ENCODE measurements around the gene ECEL1. TPM values are rescaled to one million over a fixed set of nuclear protein-coding genes. Genes with fewer than 3 reads are reported as not detected.
A peak's percentile ranks its signal among the peaks of the same experiment; 100 is the strongest.

Gene ECEL1
- total RNA-seq, 1 donor from 2014 or later: 14.9 TPM

- intact Hi-C loops (cut with DNase I): no loop called here
- no peak overlapping the region for H3K27ac ChIP-seq
- no peak for DNase-seq (ENCODE audit: low spot score in 2 of 2)
- no peaks in the 10 kb centered on the region for H3K9me3 ChIP-seq
- no peaks in the 10 kb centered on the region for H3K36me3 ChIP-seq
- no peak for TF ChIP-seq CTCF (IDR thresholded peaks at IDR 0.05)
- H3K4me3 ChIP-seq: no peak overlapping the region
- H3K4me1 ChIP-seq: no peaks in the 10 kb centered on the region
- H3K27me3 ChIP-seq: no peaks in the 10 kb centered on the region
Observed at GRCh38 chr2:232490221-232491138, 2.8 kb upstream of the ECEL1 start.

- H3K4me1 ChIP-seq: no peaks in the 10 kb centered on the region
- intact Hi-C loops (cut with DNase I): no loop called here
- no peak for DNase-seq (ENCODE audit: low spot score in 2 of 2)
- no peaks in the 10 kb centered on the region for H3K36me3 ChIP-seq
- no peak overlapping the region for H3K4me3 ChIP-seq
- H3K27ac ChIP-seq: no peak overlapping the region
- H3K27me3 ChIP-seq: no peaks in the 10 kb centered on the region
- TF ChIP-seq CTCF (IDR thresholded peaks at IDR 0.05): no peak
- H3K9me3 ChIP-seq: no peaks in the 10 kb centered on the region
Observed at GRCh38 chr2:232489516-232490220, 2.0 kb upstream of the ECEL1 start.

GRCh38 chr2:232488721-232489300 is 1.2 kb upstream of the ECEL1 start:
- H3K4me1 ChIP-seq: no peaks in the 10 kb centered on the region
- intact Hi-C loops (cut with DNase I): no loop called here
- H3K9me3 ChIP-seq: no peaks in the 10 kb centered on the region
- no peaks in the 10 kb centered on the region for H3K36me3 ChIP-seq
- no peak overlapping the region for H3K4me3 ChIP-seq
- no peak for DNase-seq (ENCODE audit: low spot score in 2 of 2)
- H3K27me3 ChIP-seq: no peaks in the 10 kb centered on the region
- no peak overlapping the region for H3K27ac ChIP-seq
- no peak for TF ChIP-seq CTCF (IDR thresholded peaks at IDR 0.05)

GRCh38 chr2:232488097-232488711 is 570 bp upstream of the ECEL1 start:
- DNase-seq (ENCODE audit: low spot score in 2 of 2): no peak
- H3K9me3 ChIP-seq: no peaks in the 10 kb centered on the region
- H3K36me3 ChIP-seq: no peaks in the 10 kb centered on the region
- H3K27ac ChIP-seq: no peak overlapping the region
- no peaks in the 10 kb centered on the region for H3K4me1 ChIP-seq
- H3K27me3 ChIP-seq: no peaks in the 10 kb centered on the region
- no peak overlapping the region for H3K4me3 ChIP-seq
- intact Hi-C loops (cut with DNase I): no loop called here
- TF ChIP-seq CTCF (IDR thresholded peaks at IDR 0.05): no peak

- Histone ChIP-seq H3K27ac (no peak overlapping the region), H3K36me3 (no peaks in the 10 kb centered on the region), H3K27me3 (no peaks in the 10 kb centered on the region), H3K4me3 (peak overlapping the region; percentile 10 to 45), H3K4me1 (no peaks in the 10 kb centered on the region), H3K9me3 (no peaks in the 10 kb centered on the region)
- intact Hi-C loops (cut with DNase I): no loop called here
- TF ChIP-seq CTCF (IDR thresholded peaks at IDR 0.05): no peak
- no peak for DNase-seq (ENCODE audit: low spot score in 2 of 2)
Observed at GRCh38 chr2:232486558-232487384, 863 bp downstream of the ECEL1 start.

Measured in ascending aorta (tissue), 2 donors.